ENCODE data around the gene ZNF567.
"Not testable (repeated sequence)": the region's sequence is repeated elsewhere in the genome, so short reads cannot be mapped to it uniquely, and the experiment has no call there.

Gene ZNF567
- total RNA-seq: 1.8 to 11.3 (median 5.6) reads per million in 17 experiments

GRCh38 chr19:36687214-36688056 is at the start of gene ZNF567:
Gene ZNF567 (plus strand): TSS chr19:36687612. CDS start chr19:36694868, 7,256 bp downstream.
- DNase-seq: peak; percentile 97 to 99 (median 98)

GRCh38 chr19:36638862-36639510 is 48.4 kb upstream of the ZNF567 start:
- DNase-seq: peak in 3 of 4 experiments; percentile 0 to 3 (median 2)

GRCh38 chr19:36646746-36647145 is 40.7 kb upstream of the ZNF567 start:
- no peak for DNase-seq

GRCh38 chr19:36652958-36653357 is 34.5 kb upstream of the ZNF567 start:
- no peak for DNase-seq

GRCh38 chr19:36665832-36666231 is 21.6 kb upstream of the ZNF567 start:
- no peak for DNase-seq

GRCh38 chr19:36668646-36669045 is 18.8 kb upstream of the ZNF567 start:
- no peak for DNase-seq

GRCh38 chr19:36672368-36672767 is 15.0 kb upstream of the ZNF567 start:
- no peak for DNase-seq

- DNase-seq: no peak
Measured at GRCh38 chr19:36674201-36674600, 13.2 kb upstream of the ZNF567 start.

- DNase-seq: no peak
Measured at GRCh38 chr19:36679455-36679854, 8.0 kb upstream of the ZNF567 start.

- no peak for DNase-seq
Measured at GRCh38 chr19:36685835-36686234, 1.6 kb upstream of the ZNF567 start.

GRCh38 chr19:36686365-36687213 is 823 bp upstream of the ZNF567 start:
- peak in 3 of 4 experiments; percentile 3 to 19 (median 12) for DNase-seq

GRCh38 chr19:36688058-36688457 is 646 bp downstream of the ZNF567 start:
- DNase-seq: no peak

- no peak for DNase-seq
Measured at GRCh38 chr19:36707134-36707533, 19.7 kb downstream of the ZNF567 start.

GRCh38 chr19:36709423-36709822 is 22.0 kb downstream of the ZNF567 start:
- no peak for DNase-seq

- peak in 1 of 4 experiments; percentile 4 for DNase-seq
Measured at GRCh38 chr19:36719687-36720556, 32.5 kb downstream of the ZNF567 start.

GRCh38 chr19:36736166-36736565 is 48.8 kb downstream of the ZNF567 start:
- not testable (repeated sequence) for DNase-seq

GRCh38 chr19:36745870-36746269 is 58.5 kb downstream of the ZNF567 start:
- no peak for DNase-seq

GRCh38 chr19:36747750-36748149 is 60.3 kb downstream of the ZNF567 start:
- no peak for DNase-seq

GRCh38 chr19:36748431-36749275 is 61.2 kb downstream of the ZNF567 start:
- DNase-seq: no peak

- DNase-seq: not testable (repeated sequence)
Measured at GRCh38 chr19:36749613-36750012, 62.2 kb downstream of the ZNF567 start.
